Hypothalamus (tissue), 51 donors: ENCODE measurements around the gene TPK1.

Experiments
- DNase-seq, 51 donors: peaks; one replicate each; lab custom pipeline; 2025; lab: John Stamatoyannopoulos, UW

The TPK1 gene

DNA sequence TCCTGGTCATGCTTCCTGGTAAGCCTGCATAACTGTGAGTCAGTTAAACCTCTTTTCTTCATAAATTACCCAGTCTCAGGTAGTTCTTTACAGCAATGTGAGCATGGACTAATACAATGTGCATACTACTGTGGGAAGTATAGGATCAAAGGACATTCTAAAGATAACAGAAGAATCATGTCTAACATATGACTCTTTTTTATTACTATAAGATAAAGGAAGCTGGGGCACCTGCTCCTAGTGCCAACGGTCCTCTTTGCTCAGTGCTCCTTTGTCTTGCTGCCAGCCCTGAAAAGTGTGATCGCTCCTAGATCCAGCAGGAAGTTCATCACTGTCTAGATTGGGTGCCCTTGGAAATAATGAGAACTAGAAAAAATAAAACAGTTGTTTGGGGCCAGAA, 289.1 kb downstream of the TPK1 start:
- DNase-seq: no peak

DNA sequence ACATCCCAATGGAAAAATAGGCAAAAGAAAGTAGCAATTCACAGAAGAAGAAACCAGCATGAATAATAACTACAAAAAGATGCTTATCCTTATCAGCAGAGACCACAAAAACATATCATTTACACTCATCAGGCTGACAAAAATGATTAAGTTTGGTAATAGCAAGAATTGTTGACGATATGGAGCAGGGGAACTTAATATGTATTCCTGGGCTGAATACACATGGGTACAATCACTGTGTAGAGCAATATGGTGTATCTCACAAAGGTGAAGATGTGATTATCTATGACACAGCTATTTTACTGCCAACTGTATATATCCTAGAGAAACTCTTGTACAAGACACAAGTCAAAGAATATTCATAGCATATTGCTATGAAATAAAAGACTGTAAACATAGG, 290.5 kb downstream of the TPK1 start:
- DNase-seq: no peak

DNA sequence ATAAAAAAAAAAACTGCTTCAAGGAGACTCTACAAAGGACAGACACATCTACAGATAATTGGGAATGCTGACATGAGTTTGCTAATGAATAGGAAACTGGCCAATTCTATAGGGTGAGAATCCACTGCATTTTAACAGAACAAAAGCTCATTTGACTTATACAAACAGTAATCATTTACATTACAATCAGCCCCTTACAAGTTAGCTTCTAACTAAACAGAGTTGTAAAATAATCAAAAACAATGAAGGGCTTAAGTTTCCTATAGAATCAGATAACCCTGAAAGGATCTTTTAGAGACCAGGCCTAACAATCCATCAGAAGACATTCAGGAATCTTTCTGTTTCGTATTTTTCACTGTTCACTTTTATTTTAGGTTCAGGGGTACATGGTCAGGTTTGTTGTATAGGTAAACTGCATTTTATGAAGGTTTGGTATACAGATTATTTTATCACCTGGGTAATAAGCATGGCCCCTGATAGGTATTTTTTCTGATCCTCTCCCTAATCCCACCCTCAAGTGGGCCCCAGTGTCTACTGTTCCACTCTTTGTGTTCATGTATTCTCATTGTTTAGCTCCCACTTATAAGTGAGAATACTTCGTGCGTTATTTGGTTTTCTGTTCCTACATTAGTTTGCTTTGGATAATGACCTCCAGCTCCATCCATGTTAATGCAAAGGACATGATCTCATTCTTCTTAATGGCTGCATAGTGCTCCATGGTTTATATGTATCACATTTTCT, 301.0 kb downstream of the TPK1 start:
- DNase-seq: no peak

DNA sequence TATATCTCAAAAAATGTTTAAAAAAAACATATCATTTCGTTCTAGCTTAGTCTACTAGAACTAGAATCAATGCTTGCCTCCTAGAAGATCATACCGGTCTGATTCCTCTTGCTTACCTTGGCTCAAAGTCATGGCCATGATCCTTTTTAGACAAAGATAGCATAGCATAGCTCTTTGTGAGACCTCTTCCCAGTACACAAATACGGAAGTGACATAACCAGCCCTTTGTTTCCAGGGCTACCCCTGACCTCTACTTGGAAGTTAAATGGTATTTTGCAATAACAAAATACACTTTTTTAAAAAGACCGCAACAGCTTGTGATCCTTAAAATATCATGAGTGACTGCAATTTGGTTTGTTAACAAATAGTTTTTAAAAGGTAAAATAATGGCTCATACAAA, 301.7 kb downstream of the TPK1 start:
- DNase-seq: no peak

DNA sequence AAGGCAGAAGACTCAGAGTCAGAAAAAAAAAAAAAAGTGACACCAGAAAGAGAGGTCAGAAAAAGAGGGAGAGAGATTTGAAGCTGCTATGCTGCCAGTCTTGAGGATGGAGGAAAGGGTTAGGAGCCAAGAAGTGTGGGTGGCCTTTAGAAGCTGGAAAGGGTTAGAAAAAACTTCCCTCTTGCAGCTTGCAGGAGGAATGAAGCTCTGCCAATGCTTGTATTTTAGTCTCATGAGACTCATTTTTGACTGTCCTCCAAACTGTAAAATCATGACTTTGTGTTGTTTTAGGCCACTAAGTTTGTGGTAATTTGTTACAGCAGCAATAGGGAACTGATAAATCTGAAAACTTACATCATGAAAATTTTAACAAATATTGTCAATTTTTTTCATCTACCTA, 304.7 kb downstream of the TPK1 start:
- DNase-seq: no peak

DNA sequence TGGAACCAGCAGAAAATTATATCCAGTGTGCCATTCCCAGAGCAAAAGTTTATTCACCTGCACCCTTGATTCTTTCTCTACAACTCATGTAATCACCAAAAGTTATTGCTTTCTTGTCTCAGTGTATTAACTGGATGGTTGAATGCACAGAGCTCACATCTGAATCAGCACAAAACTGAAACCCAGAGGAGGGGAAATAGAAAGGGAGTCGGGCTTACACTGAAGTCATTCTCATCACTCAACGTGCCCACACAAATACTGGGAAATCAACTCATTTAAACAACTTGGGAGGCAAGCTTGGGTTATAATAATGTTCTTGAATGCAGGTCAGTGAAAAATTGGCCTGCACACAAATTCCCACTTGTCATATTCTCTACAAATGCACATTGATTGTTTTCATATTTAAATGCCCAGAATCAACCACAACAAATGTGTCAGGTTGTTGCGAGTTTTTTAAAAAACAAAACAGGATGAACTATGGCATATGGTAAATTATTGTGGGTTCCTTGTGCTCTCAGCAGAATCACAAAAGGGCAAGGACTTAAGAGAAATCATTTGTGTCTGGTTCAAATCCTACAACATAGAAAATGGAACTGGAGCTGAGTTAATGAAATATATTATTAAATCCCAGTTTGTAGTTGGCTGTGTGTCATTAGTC, 306.5 kb downstream of the TPK1 start:
- no peak for DNase-seq

DNA sequence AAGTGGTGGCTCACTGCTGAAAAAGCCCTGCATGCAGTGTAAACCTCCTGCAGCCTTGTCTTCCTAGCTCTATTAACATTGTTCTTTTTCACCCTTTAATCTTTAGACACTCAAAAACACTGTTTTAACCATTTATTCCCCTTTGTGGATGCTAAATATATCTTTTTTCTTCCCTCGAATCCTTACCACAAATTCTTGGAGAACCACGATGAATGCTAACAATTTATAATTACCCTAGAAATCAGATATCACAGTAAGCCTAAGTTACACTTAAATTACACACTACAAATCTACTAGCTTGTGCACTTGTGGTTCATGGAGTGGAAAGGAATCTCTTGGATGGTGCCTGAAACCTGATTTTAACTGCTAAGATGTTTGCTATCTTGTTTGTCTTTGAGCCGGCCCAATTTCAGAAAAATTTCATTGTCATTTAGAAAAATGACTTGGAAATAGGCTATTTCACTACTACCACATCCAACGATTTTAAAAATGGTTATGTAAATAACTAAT, 307.3 kb downstream of the TPK1 start:
- DNase-seq: no peak

DNA sequence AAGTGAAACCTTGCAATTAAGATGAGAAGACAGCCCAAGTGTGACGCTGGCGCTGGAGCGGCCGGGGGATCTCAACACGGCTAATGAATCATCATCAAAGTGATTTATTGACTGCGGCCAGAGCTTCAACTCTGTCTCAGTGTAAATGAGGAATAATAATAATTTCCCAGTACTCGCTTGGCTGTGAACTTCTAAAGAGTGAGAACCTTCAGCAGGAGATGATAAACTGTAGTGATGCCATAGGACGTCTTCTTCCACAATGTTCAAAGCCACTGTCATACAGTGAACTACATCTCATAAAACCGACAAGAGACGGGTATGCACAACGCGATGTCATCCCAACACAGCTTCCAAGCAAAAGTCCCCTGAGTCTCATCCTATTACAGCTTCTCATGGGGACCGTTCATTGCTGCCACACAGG, 308.8 kb downstream of the TPK1 start:
- no peak for DNase-seq

DNA sequence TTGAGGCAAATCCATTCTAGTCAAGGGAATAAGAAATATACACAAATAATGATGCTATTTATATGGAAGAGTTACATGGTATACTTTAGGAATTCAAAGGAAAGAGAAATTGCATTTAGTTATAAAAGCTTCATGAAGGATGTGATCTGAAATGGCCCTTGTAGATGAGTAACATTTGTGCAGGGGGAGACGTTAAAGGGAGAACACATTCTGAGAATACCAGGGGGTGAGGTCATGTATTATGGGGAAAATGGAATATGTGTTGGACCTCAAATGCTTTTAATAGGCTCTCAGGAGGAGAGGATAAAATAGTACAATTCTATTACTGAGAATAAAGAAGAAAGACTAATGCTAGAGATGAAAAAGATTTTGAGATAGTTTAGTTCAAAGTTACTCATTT, 309.9 kb downstream of the TPK1 start:
- no peak for DNase-seq

DNA sequence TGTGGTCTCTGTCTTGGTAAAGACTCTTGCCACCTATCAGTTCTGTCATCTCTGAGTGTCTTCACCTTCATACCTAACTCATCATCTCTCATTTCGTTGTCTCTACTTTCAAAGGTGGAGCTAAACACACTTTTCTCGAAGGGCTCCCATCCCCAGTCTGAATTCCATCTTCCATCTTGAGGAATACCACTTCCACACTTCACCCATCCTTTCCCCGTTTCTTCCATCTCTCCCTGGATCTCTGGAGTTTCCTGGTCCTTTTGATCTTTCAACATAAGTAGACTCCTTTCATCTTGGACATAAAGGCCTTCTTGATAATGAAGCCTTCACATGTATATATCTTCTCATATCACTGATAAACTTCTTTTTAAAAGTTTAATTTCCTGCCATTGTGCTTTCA, 311.6 kb downstream of the TPK1 start:
- DNase-seq: no peak

DNA sequence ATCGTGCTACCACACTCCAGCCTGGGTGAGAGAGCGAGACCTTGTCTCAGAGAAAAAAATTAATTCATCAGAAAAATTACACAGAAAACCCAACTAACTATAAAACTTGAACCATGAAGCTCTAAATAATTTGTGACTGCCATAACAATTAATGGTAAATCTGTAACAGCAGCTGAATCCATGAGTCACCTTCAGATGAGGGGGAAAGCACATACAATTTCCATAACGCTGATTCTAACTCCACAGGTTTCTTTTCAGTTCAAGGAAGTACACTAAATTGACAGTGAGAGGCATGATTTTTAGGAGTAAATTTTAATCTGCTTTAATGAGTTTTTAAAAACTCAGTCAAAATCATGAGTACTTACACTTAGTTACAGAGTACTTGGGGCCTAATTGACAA, 312.2 kb downstream of the TPK1 start:
- DNase-seq: no peak

DNA sequence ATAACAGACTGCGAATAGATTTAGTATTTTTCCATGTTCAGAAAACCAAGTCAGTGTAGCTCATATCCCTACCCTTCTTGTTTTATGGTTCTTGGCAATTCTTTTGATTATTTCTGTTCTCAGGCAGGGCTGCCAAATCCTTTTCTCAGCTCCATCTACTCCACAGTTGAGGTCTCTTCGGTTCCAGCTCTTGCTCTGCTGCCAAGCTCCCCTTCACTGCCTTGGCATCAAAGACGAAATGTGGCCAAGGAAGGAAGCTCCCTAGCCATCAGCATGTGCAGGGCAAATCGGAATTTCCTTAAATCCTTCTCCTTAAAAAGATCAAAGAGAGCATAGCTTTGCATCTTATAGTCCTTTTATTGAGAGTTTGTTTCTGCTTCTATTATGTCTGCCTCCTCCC, 315.9 kb downstream of the TPK1 start:
- DNase-seq: peak in 15 of 51 donors; percentile 2 to 44 (median 9)

DNA sequence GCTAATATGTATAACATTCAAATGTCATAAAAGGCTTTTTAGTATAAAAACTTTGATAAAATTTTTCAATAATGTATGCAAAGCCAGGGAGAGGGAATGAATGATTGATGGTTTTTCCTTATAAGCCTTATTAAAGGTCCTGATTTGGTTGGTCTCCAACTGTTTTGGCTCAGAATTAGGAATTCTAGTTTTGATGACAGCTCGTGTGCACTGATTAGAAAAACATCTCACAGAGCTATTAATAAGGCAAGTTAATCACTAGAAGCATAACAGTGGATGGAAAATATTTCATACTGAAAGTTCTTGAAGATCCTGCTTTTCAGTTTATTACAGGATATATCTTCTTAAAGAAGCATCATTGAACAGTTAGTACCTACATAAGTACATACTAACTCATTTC, 317.5 kb downstream of the TPK1 start:
- DNase-seq: no peak

DNA sequence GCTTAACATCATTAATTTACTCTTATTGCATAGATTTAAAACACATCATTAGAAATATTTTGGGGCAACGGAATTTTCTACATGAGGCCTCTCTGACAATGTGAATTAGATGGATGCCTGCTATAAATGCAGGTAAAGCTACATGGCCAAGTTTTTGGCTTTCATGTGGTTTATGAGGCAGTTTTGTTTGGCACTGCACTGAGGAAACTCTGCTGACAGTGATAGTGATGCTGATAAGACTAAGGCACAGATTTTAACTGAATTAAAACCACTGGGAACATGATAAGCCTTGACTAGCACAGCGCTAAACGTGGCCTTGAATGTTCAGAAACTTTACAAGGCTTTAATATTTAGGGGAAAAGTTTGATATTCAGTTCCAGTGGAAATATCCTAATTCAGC, 318.1 kb downstream of the TPK1 start:
- DNase-seq: no peak

DNA sequence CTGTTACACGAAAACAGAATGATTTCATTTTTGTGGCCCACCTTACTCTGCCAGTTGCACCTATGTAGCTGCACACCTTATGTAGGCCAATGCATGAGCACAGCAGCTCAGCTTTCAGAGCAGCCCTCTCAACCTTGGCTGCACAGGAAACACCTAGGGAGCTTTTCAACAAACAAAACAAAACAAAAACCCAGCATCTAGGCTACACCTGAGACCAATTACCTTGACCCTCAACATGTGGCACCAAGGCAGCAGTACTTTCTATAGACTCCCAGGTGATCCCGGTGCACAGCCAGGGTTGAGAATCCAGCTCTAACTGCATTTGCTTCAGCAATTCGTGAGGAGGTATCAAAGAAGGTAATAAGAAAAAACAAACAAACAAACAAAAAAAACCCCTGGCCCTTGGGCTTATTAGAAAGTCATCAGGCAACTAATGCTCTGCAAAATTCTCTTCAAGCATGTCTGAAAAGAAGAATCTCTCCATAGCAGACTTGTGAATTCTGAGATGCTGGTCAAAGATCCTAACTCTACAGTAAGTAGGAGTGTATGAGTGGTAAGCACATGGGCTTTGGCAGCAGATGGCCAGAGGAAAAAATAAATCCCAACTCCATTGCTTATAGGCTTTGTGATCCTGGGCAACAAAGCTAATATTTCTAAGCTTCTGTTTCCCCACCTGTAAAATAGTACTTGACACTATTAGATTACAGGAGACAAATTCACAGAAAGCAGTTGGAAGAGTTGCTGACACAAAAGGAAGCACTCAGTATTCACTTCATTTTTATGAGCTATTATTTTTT, 318.9 kb downstream of the TPK1 start:
- DNase-seq: no peak

DNA sequence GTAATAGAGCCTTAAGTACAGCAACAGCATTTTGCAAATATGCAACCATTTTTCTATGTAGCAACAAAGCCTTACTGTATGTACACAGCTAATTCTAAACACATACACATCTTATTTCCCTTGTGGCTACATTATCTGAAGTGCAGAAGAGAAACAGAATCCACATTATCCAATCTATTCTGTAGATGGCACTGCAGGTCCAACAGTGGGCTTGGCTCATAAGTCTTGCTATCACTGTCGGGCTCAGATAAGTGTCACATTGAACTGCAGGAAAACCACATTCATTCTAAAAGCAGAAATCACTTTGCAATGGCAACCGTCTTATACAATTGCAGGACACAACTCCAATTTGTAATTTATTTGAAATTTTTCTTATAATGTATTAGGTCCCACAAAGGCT, 322.5 kb downstream of the TPK1 start:
- peak in 13 of 51 donors; percentile 0 to 19 (median 3) for DNase-seq

DNA sequence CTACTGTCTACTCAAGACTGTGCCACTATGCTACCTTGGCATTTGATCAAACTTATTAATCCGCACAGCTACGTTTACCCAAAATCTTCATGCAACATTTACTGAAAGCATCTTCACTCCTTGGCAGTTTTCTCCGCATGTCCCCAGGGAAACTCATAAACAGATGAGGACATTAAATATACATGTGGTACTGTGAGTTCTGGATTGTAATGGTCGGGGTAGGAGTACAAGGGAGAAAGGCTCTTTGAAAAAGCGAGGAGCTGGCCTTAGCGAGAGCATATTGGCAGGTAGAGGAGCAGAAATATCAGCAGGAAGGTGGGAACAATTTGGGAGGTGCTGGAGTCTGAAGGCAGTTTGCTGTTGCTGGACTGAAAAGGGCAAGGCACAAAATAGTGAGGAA, 325.2 kb downstream of the TPK1 start:
- no peak for DNase-seq

DNA sequence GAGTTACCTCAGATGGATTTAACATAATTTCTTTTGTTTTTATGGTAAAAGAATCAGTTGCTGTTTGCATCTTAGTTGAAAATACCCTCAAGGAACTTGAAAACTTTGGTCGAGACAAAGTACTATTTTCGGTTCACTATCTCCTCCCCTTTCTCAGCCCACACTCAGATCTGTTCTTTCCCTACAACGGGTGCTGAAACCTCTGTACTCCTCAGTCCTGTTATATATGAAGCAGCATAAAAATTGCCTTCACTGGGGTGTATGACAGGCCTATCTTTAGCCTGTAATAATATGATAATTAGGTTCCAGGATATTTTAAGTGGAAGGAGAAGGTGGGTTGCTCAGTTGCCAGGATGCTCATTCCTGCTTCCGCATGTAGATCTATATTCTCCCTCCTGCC, 327.2 kb downstream of the TPK1 start:
- DNase-seq: no peak

DNA sequence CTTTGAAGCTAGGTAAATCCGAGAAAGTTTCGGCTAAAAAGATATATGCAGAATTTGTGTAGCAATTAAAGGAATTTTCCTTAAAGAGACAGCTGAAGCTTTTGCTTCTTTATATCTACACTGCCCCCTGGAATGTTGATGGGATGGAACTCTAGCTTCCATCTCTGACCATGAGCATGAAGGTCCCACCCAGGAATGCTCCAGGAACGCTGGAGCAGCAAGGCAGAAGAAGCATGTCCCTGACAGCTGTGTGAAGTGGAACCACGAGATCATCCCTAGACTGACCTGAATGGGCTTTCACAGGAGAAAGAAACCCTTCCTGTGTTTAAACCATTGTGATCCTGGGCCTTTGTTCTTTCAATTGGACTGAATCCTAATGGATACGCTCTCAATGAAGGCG, 332.6 kb downstream of the TPK1 start:
- DNase-seq: no peak

DNA sequence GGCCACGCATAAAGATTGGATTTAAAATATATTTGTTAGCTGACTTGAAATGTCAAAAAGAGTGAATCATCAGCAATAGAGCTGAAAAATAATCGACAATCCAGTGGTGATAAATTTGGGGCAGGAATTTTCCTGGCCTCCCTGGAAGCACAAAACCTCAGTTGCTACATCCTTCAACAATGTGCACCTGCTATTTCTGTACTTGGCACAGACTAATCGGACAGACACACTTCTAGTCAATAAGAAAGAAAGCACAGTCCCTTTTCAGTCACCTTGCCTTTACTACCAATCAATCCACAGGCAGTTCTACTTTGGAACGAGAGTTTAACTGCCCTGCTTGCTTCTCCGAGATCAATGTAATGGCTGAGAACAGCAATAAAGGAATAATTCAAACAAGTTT, 335.6 kb downstream of the TPK1 start:
- no peak for DNase-seq

DNA sequence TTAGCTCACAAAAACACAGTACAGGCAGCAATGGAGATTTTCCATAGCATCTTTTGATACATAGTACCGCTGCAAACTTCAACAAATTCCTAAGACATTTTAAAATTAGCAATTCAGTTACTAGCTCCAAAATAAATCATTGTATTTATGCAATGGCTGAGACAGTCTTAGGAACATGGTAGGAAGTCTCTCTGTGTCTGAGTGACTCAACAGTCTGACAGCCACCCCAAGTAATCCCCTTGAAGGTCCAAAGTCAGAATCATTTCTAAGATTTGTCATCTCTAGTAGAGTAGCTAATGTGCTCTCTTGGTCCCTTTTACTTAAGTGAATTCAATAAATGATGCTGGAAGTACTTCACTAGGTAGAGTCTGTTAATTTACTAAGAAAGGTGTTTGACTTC, 338.6 kb downstream of the TPK1 start:
- DNase-seq: no peak

DNA sequence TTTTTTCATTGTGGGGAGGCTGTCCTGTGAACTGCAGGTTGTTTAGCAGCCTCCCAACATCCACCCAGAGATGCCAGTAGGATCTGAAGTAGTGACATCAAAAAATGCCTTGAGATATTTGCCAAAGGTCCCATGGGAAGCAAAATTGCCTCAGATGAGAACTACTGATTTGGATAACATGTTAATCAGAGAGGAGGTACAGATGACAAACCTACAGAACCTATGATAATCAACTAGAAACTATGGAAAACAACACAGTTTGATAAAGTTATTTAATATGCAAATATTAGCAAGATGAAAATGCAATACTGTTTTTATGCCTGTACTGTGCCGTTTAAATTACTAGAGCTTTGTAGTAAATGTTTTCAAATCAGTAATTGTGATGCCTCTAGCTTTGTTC, 341.5 kb downstream of the TPK1 start:
- DNase-seq: no peak
